Activated naive CD4-positive, alpha-beta T cell treated with anti-CD3 and anti-CD28 coated beads, Interleukin-2, amount 50 U/mL, for 72 hours (primary cell): ENCODE data around the gene GLI3. TPM values are rescaled to one million over a fixed set of nuclear protein-coding genes. Genes with fewer than 3 reads are reported as not detected.

Experiments used
- ATAC-seq, 2 donors: fragments of 150-1000 bp; cut with Tn5 transposase; 2 replicates each; pipeline ENCODE4 v1.10.0; 2021; ENCODE audit warnings: mild to moderate bottlenecking in 2 of 2, moderate library complexity in 2 of 2
- DNase-seq, 2 donors: peaks; one replicate each; pipeline ENCODE4 v3.0.0; 2021 to 2022; ENCODE audit warnings: low spot score in 2 of 2
- H3K27ac Mint-ChIP-seq, 2 donors: one replicate each; pipeline ENCODE4 v1.8.0; 2022; ENCODE audit warnings: mild to moderate bottlenecking in 2 of 2, mixed read lengths in 2 of 2
- H3K36me3 Mint-ChIP-seq, 2 donors: one replicate each; pipeline ENCODE4 v1.8.0; 2022; ENCODE audit warnings: mixed read lengths in 2 of 2
- H3K9me3 Mint-ChIP-seq, 2 donors: one replicate each; pipeline ENCODE4 v1.8.0; 2022; ENCODE audit warnings: mixed read lengths in 2 of 2
- total RNA-seq, 2 donors: library from RNA; stranded (reverse); gene quantifications; one replicate each; pipeline ENCODE4 v1.2.3, GENCODE V29; 2022

Gene GLI3
- total RNA-seq, 2 donors from 2014 or later: 0.14 to 0.64 TPM

DNA sequence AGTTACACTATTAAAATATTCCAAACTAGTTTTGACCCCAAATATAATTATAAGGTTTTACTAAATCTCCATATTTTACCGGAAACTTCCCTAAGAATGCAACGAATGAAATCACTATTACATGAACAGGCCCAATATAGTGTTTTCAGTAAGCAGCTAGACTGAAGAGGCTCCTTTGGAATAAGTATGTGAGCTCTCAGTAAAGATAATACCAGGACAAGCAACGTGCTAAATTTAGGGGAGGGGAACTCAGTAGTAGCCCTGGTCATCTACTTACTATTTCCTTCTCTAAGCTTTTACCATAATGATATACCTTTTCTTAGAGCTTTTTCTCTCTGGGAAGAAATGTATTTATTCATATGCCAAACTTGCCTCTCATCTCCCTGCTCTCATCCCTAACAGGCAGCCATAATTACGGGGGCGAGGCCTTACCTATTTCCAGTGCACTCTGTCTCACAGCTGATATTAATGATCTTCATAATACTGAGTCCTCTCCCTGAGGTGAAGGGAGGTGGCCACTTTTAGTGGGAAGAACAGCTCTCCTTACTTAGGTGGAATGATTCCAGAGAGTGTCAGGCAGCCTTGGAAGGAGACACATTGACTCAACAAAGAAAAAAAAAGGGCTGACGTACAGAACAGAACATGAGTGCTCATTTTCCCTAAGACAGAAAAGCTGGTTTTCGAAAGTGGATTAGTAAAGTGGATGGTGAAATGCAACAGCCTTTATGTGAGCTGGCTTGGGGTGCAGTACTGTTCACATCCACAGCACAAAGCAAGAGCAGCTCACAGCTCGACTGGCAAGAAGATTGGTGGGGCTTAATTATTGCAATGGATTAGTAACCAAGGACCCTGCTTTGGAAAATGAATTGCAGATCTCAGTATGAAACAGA is 165.4 kb downstream of the GLI3 start:
- H3K27ac Mint-ChIP-seq: no peak overlapping the region
- ATAC-seq (no peak), DNase-seq (no peak)
- H3K9me3 Mint-ChIP-seq: no peaks in the 10 kb centered on the region
- H3K36me3 Mint-ChIP-seq: no peaks in the 10 kb centered on the region

DNA sequence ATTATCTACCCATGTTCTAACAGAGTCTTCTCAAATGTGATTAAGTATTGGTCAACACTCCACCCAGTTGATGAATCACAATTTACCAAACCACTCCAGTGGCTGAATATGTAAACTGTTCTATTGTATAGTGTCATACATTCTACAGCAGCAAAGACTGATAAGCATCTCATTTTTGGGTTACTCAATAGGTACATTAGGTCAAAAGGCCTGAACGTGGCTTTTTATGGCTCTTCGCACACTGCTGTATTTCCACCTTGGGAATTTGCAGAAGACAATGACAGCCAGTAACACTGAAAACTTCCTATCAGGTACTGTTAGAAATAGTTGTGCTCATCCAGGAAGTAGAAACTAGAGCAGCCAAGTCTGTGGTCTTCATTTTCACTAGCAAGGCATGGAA is 166.9 kb downstream of the GLI3 start:
- no peak for DNase-seq
- ATAC-seq: no peak
- H3K36me3 Mint-ChIP-seq: no peaks in the 10 kb centered on the region
- H3K9me3 Mint-ChIP-seq: no peaks in the 10 kb centered on the region
- no peak overlapping the region for H3K27ac Mint-ChIP-seq

DNA sequence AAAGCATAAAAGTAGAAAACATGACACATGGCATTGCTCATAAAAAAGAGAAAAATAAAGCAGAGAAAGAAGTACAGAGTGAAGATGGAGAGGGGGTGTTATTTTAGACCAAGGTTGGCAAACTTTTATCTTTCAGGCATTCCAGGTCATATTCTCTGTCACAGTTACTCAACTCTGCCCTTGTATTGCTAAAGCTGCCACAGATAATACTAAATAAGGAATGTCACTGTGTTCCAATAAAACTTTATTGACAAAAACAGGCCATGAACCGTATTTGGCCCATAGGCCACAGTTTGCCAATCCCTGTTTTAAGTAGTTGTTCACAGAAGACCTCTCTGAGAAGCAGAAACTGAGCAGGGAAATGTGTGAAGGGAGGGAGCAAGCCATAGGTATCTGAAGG is 167.4 kb downstream of the GLI3 start:
- Mint-ChIP-seq H3K36me3 (no peaks in the 10 kb centered on the region), H3K9me3 (no peaks in the 10 kb centered on the region), H3K27ac (no peak overlapping the region)
- DNase-seq (no peak), ATAC-seq (no peak)

DNA sequence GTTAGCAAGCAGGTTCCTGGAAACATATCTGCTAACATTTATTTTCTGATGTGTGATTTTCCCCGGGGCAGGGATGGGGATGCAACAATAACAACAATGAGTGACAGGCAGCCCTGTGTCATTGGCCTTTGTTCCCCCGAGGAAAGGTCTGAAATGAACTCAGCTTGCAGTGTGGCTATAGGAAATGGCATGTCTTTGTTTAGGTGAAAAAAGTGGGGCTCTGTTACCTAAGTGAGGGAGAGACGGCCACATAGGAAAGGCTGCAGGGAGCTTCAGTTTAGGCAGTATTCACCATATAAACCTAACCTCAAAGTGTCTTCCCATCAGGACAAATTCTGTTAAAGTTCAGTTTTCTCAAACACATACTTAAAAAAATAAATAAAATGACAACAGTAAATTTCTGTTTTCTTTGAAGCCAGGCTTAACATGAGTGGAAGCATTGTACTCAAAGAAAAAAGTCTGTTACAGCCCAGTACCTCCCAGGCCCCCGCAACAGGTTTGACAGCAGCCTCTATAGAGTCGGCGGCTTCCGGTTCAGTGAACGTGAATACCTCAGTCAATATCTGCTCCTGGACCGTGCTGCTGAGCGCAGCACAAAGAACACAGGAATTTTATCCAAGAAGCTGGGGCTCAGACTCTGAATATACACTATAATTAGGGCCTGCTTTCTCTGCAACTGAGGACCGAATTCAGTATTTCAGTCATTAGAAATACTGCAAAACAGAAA is 168.3 kb downstream of the GLI3 start:
- ATAC-seq (no peak), DNase-seq (no peak)
- Mint-ChIP-seq H3K9me3 (no peaks in the 10 kb centered on the region), H3K36me3 (no peaks in the 10 kb centered on the region), H3K27ac (no peak overlapping the region)

DNA sequence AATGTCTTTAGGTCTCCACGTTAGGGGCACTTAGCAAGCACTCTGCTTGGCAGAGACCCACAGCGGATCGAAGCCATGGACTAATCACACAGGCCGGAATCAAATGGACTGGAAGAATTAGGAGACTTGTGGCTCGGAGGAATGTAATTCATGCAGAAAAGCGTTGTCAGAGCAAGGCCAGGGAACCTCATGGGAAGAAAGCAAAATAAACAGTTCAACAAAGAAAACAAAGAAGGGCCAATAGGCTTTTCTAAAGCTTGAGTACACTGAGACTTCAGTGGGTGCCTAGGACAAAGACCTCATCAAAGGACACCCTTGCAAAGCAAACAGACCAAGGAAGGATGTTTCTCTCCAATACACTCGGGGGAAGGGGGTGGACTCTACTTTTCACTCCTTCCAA is 171.1 kb downstream of the GLI3 start:
- H3K27ac Mint-ChIP-seq: no peak overlapping the region
- DNase-seq (no peak), ATAC-seq (no peak)
- no peaks in the 10 kb centered on the region for H3K9me3 Mint-ChIP-seq
- H3K36me3 Mint-ChIP-seq: no peaks in the 10 kb centered on the region

DNA sequence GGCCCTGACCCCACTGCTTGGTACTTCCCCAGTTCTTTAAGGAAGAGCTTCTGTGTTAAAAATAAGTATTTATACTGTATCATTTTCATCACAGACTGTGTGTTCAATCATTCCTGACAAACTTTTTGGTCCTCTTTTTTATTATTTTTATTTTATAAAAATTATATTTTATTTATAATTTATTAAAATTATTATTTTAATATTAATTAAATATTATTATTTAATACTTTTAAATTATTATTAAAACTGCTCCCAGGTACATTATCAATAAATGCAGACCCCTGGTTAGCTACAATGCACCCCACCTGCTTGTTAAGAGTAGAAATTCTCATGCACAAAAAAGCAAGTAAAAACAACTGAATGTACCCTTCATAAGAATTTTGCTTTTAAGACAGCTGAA is 172.0 kb downstream of the GLI3 start:
- ATAC-seq (no peak), DNase-seq (no peak)
- no peak overlapping the region for H3K27ac Mint-ChIP-seq
- no peaks in the 10 kb centered on the region for H3K36me3 Mint-ChIP-seq
- H3K9me3 Mint-ChIP-seq: no peaks in the 10 kb centered on the region

DNA sequence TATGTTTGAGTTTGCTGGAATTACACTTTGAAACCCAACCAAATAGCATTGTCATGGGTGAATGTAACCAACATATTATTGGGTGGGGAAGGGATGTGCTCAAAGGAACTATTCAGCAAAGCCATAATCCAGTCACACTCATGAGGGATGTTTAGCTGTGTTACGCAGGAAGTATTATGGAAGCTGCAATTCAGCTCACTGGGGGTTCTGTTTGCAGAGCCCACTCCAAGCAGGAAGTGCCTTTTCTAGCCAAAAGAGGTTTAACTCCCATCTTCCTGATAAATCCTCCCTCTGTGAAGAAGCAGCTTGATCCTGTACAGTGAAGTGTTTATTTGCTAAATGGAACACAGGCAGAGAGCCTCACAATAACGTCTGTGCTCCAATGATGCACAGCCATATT is 172.5 kb downstream of the GLI3 start:
- Mint-ChIP-seq H3K9me3 (no peaks in the 10 kb centered on the region), H3K36me3 (no peaks in the 10 kb centered on the region), H3K27ac (no peak overlapping the region)
- no peak for ATAC-seq
- no peak for DNase-seq

DNA sequence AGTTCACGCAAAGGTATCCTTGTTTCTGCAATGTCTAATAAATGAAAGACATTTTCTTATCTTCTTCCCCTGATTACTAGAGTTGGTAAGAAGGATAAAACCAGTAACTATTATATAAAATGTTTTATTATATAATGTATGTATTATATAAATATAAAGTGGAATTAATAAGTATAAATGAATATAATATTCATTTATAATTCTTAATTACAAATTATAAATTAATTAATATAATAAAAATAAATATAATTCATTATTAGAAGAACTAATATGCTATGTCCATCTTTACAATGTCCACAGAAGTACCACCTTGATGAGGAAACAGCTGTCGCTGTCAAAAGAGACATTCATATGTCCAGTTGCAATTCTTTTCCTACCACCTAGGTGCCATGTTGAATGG is 177.7 kb downstream of the GLI3 start:
- Mint-ChIP-seq H3K9me3 (no peaks in the 10 kb centered on the region), H3K36me3 (no peaks in the 10 kb centered on the region), H3K27ac (no peak overlapping the region)
- no peak for DNase-seq
- no peak for ATAC-seq

DNA sequence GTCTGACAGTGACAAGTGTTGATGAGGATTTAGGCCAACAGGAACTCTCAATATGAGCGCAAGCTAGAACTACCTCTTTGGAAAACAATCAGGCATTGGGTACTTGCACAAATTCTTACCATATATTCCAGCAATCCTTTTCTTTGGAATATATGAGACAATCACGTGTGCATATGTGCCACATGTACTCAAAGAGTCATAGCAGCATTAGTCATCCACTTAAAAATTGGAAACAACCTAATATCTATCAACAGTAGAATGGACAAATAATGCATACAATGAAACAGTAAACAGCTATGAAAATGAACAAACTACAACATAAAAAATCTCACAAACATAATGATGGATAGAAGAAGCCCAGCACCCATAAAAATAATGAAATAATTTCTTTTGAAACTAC is 179.7 kb downstream of the GLI3 start:
- Mint-ChIP-seq H3K9me3 (no peaks in the 10 kb centered on the region), H3K36me3 (no peaks in the 10 kb centered on the region), H3K27ac (no peak overlapping the region)
- DNase-seq (no peak), ATAC-seq (no peak)

DNA sequence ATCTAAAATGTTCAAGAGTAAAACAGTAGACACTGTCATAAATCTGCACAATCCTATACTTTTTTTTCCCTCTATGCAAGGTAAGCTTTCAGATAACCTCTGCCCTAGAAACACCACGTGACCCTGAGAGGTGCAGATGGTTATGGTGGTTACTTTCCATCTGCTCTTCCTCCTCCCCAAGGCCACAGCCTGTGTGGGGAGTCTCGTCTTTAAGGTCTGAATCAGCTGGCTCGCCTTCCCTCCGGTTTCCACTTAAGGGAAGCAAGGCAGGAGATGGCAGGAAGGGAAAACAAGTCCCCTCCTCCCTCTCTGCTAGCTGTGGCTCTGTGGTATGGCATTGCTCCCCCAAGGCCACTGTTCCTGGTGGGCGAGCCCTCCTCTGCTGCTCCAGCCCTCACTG is 181.8 kb downstream of the GLI3 start:
- ATAC-seq (no peak), DNase-seq (no peak)
- H3K27ac Mint-ChIP-seq: no peak overlapping the region
- H3K36me3 Mint-ChIP-seq: no peaks in the 10 kb centered on the region
- peaks cover 0 to 4% of the 10 kb centered on the region in 2 donors for H3K9me3 Mint-ChIP-seq

DNA sequence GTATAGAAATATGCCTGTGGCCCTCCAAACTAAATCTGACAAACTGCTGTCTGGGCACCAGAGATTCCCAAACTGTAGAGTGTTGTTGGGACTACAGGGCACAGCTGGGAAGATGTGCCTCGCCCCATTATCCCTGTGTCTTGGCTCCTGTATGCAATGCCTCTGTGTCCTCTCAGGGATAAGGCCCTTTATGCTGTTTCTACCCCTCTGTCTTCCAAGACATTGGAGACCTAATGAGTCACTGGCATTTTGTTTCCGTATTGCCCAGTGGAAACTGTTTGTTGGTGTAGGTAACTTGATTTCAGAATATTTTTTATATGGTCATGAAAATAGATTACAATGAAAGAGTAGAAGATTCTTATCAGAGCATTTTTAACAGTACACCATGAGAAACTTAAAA is 183.2 kb downstream of the GLI3 start:
- no peaks in the 10 kb centered on the region for H3K36me3 Mint-ChIP-seq
- DNase-seq (no peak), ATAC-seq (no peak)
- no peak overlapping the region for H3K27ac Mint-ChIP-seq
- peaks cover 0 to 4% of the 10 kb centered on the region in 2 donors for H3K9me3 Mint-ChIP-seq

DNA sequence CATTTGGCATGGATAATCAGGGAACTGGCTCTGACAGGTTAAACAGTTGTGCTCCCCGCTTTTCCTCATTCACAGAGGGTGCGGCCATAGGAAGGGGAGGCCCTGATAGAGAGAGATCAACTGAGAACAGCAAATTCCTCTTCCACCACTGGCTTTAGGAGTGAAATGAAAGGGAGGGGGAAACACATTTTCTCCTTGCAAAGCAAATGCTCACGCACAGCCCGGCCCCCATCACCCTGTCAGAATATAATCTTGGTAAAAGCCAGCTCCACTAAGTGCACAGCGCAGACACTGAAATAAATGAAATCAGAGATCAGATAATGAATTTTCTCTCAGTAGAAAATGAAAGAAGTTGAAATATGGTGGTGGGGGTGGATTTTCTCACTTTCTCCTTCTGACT is 187.2 kb downstream of the GLI3 start:
- no peak for DNase-seq

DNA sequence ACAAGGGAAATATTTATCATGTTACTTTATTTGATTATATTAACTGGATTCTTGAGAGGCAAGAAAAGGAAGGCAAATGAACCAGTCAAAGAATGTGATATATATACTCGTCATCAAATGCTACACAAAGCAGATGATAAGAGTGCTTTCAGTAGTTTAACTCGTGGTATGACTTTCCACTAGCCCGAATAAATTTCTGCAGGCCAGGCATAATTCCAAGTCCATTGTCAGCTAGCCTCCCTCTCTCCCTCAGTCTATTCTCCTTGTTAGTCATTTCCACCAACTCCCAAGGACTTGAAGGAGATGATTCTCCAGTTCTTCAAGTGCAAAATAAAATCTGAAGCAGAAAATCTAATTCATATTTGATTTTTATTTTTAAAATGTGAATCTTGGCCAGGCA is 190.5 kb downstream of the GLI3 start:
- H3K36me3 Mint-ChIP-seq: no peaks in the 10 kb centered on the region
- no peak overlapping the region for H3K27ac Mint-ChIP-seq
- no peaks in the 10 kb centered on the region for H3K9me3 Mint-ChIP-seq
- DNase-seq (no peak), ATAC-seq (no peak)

More for the DNA sequence above, 187.2 kb downstream of the GLI3 start:
- no peak for ATAC-seq
- H3K9me3 Mint-ChIP-seq: peaks cover 0 to 4% of the 10 kb centered on the region in 2 donors
- no peaks in the 10 kb centered on the region for H3K36me3 Mint-ChIP-seq
- no peak overlapping the region for H3K27ac Mint-ChIP-seq

DNA sequence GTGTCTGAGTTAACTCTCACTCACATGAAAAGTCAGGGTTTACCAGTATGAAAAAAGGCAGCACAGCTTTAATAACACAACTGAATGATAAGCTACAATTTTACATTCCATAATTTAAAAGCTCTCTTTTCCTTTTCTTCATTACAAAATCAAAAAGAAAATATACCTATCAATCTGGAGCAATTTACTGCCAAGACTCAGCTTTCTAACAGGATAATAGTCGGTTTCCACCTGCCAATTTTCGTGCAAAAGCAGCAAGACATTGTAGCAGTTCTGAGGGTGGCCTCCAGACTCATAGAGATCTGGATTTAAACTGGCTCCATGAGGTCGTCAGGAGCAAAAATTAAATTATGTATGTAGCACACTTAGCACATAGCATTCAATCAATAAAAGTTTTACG is 191.0 kb downstream of the GLI3 start:
- ATAC-seq: no peak
- H3K9me3 Mint-ChIP-seq: no peaks in the 10 kb centered on the region

DNA sequence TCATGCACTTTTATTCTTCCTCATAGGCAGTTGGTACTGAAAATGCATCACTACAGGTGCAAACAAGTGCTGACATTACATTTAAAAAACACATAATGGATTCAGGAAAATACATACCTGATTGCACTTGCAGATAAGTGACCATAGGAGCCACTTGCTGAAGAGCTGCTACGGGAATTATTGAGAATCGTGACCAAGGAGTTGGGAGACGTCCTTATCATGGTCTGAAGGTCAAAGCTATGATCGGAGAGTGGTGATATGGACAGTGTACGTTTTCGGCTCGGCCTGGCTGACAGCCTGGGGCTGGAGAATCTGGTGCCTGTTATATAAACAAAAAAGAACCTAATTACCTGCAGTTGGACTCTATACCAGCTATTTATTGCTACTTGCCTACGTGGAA is 197.1 kb downstream of the GLI3 start:
- no peaks in the 10 kb centered on the region for H3K36me3 Mint-ChIP-seq
- no peaks in the 10 kb centered on the region for H3K9me3 Mint-ChIP-seq
- ATAC-seq (no peak), DNase-seq (no peak)
- no peak overlapping the region for H3K27ac Mint-ChIP-seq

More for the DNA sequence above, 191.0 kb downstream of the GLI3 start:
- no peaks in the 10 kb centered on the region for H3K36me3 Mint-ChIP-seq
- H3K27ac Mint-ChIP-seq: no peak overlapping the region
- no peak for DNase-seq

DNA sequence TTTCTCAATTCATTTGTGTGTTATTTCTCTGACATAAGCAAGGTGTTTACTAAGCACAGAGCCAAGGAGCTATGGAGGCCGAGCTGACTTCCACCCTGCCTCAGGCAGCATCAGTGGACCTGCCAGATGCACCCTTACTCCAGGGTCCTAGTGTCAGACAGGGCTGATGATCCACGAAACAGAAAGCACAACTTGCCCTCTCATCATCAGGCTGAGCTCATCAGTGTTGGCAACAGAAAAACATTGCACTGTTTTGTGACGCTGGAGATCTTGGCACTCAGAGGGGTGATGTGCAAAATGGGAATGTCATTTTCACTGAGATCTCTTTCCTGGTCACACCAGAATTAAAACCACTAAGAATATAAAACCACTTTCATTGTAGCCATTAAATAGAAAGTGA is 201.8 kb downstream of the GLI3 start:
- no peak for ATAC-seq
- H3K36me3 Mint-ChIP-seq: no peaks in the 10 kb centered on the region

DNA sequence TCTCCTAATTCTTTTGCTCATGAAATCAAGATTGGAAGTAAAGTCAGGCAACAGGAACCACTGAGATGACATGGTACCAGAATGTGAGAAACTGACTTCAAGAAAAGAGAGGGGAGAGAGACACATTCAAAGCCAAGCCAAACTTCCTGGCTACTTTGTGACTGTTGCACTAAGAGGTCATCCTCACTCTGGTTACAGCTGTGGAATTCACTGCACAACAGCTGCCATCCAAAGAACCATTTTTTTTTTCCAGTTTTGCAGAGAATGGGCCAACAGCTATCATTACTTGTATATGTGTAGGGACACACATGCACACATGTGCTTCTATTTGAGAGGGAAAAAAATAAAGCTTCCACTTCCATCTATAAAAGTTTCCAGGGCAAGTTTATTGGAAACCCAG is 203.5 kb downstream of the GLI3 start:
- Mint-ChIP-seq H3K9me3 (no peaks in the 10 kb centered on the region), H3K36me3 (no peaks in the 10 kb centered on the region), H3K27ac (no peak overlapping the region)
- no peak for DNase-seq
- no peak for ATAC-seq

More for the DNA sequence above, 201.8 kb downstream of the GLI3 start:
- Mint-ChIP-seq H3K27ac (no peak overlapping the region), H3K9me3 (no peaks in the 10 kb centered on the region)
- no peak for DNase-seq

DNA sequence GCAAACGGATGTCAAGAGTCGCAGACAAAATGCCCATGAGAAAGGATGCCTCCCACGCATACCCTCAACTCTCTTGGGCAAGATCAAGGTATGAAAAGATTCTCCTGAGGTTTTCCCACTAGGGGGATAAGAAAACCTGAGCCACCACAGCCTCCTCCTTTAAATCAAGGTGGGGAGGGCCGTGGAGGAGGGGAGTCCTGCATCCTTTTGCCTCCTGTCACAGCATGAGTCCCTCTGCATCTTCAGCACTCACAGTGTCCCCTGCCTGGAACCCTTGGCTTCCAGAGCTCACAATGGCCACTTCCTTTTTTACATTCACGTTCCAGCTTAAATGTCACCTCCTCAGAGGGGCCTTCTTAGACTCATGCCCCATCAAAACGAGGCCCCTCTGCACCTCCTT is 207.6 kb downstream of the GLI3 start:
- ATAC-seq: no peak
- H3K36me3 Mint-ChIP-seq: no peaks in the 10 kb centered on the region
- no peak for DNase-seq
- H3K27ac Mint-ChIP-seq: no peak overlapping the region
- H3K9me3 Mint-ChIP-seq: no peaks in the 10 kb centered on the region
